ENCODE measurements around the gene ADGRB3. TPM values are rescaled to one million over a fixed set of nuclear protein-coding genes. Genes with fewer than 3 reads are reported as not detected.

Gene ADGRB3
- polyA plus RNA-seq, 1 experiment: not detected

DNA sequence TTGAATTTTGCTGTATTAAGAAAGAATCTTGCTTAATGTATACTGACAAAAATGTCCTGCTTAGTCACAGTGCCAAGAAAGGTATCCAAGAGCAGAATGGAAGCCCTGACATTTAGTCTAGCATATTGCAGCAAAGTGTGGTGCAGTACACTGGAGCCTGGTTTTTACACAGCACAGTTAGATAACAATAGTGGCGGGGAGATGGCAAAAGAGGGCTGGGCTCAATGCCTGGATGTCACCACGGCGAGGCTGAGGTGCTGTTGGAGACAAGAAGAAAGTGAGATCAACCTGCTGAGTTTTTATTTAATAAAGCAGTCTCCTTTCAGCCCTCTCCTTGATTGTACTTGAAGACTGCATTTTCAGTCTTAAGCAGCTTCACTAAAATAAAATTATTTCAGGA lies 735.7 kb downstream of the ADGRB3 start:
- Histone ChIP-seq H3K27me3 (ENCODE audit: control insufficient read depth, insufficient read depth, low read length) (no peaks in the 10 kb centered on the region), H3K27ac (ENCODE audit: low read depth, low read length) (no peak overlapping the region), H3K9me3 (ENCODE audit: control insufficient read depth, insufficient read depth, low read length) (no peaks in the 10 kb centered on the region), H3K4me3 (ENCODE audit: low read depth, low read length) (no peak overlapping the region)
- DNase-seq (ENCODE audit: low read depth, low spot score): no peak
- ChIA-PET CTCF (no interaction called here), POLR2A (no interaction called here)
- TF ChIP-seq, protein P1, sequence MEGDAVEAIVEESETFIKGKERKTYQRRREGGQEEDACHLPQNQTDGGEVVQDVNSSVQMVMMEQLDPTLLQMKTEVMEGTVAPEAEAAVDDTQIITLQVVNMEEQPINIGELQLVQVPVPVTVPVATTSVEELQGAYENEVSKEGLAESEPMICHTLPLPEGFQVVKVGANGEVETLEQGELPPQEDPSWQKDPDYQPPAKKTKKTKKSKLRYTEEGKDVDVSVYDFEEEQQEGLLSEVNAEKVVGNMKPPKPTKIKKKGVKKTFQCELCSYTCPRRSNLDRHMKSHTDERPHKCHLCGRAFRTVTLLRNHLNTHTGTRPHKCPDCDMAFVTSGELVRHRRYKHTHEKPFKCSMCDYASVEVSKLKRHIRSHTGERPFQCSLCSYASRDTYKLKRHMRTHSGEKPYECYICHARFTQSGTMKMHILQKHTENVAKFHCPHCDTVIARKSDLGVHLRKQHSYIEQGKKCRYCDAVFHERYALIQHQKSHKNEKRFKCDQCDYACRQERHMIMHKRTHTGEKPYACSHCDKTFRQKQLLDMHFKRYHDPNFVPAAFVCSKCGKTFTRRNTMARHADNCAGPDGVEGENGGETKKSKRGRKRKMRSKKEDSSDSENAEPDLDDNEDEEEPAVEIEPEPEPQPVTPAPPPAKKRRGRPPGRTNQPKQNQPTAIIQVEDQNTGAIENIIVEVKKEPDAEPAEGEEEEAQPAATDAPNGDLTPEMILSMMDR (IDR thresholded peaks at IDR 0.05; ENCODE audit: low read depth, low read length): no peak

GRCh38 chr6:69378326-69378725 lies 743.2 kb downstream of the ADGRB3 start:
- CTCF ChIA-PET: no interaction called here

GRCh38 chr6:69379518-69379917 lies 744.4 kb downstream of the ADGRB3 start:
- ChIA-PET POLR2A (no interaction called here), CTCF (no interaction called here)
- TF ChIP-seq, protein P1 (IDR thresholded peaks at IDR 0.05; ENCODE audit: low read depth, low read length): no peak
- H3K4me3 ChIP-seq (ENCODE audit: low read depth, low read length): no peak overlapping the region
- DNase-seq (ENCODE audit: low read depth, low spot score): no peak
- no peak overlapping the region for H3K27ac ChIP-seq (ENCODE audit: low read depth, low read length)
- H3K9me3 ChIP-seq (ENCODE audit: control insufficient read depth, insufficient read depth, low read length): no peaks in the 10 kb centered on the region
- H3K27me3 ChIP-seq (ENCODE audit: control insufficient read depth, insufficient read depth, low read length): no peaks in the 10 kb centered on the region

More at GRCh38 chr6:69378326-69378725, 743.2 kb downstream of the ADGRB3 start:
- POLR2A ChIA-PET: no interaction called here
- TF ChIP-seq, protein P1 (IDR thresholded peaks at IDR 0.05; ENCODE audit: low read depth, low read length): no peak
- Histone ChIP-seq H3K27me3 (ENCODE audit: control insufficient read depth, insufficient read depth, low read length) (no peaks in the 10 kb centered on the region), H3K9me3 (ENCODE audit: control insufficient read depth, insufficient read depth, low read length) (no peaks in the 10 kb centered on the region), H3K27ac (ENCODE audit: low read depth, low read length) (no peak overlapping the region), H3K4me3 (ENCODE audit: low read depth, low read length) (no peak overlapping the region)
- no peak for DNase-seq (ENCODE audit: low read depth, low spot score)

DNA sequence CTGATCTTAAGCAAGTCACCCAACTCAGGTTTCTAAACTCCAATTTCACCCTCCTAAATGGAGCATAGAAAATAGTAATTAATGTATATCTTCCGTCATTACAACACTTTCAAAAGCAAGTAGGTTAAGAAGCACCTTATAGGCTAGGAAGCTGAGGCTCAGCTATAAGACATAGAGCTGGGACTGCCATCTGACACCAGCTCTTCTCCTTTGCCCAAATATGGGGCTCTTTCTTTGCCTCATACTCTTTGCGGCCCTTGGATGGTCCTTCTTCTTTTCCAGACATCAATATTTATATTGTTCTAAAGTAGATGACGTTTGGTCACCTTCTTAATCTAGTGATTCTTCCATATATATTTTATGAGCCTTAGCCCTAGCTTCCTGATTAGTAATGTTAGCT lies 748.5 kb downstream of the ADGRB3 start:
- ChIA-PET CTCF (no interaction called here), POLR2A (no interaction called here)
- Histone ChIP-seq H3K27ac (ENCODE audit: low read depth, low read length) (no peak overlapping the region), H3K4me3 (ENCODE audit: low read depth, low read length) (no peak overlapping the region), H3K27me3 (ENCODE audit: control insufficient read depth, insufficient read depth, low read length) (no peaks in the 10 kb centered on the region), H3K9me3 (ENCODE audit: control insufficient read depth, insufficient read depth, low read length) (no peaks in the 10 kb centered on the region)
- TF ChIP-seq, protein P1 (IDR thresholded peaks at IDR 0.05; ENCODE audit: low read depth, low read length): no peak
- DNase-seq (ENCODE audit: low read depth, low spot score): no peak

GRCh38 chr6:69386426-69386825 lies 751.3 kb downstream of the ADGRB3 start:
- ChIA-PET POLR2A (no interaction called here), CTCF (no interaction called here)
- TF ChIP-seq, protein P1 (IDR thresholded peaks at IDR 0.05; ENCODE audit: low read depth, low read length): no peak
- Histone ChIP-seq H3K27me3 (ENCODE audit: control insufficient read depth, insufficient read depth, low read length) (no peaks in the 10 kb centered on the region), H3K4me3 (ENCODE audit: low read depth, low read length) (no peak overlapping the region), H3K9me3 (ENCODE audit: control insufficient read depth, insufficient read depth, low read length) (no peaks in the 10 kb centered on the region), H3K27ac (ENCODE audit: low read depth, low read length) (no peak overlapping the region)
- DNase-seq (ENCODE audit: low read depth, low spot score): no peak
